GM21528 (cell line): Measurements from ENCODE around the gene TPSAB1.
"Not testable (repeated sequence)": the region's sequence is repeated elsewhere in the genome, so short reads cannot be mapped to it uniquely, and the experiment has no call there.

ENCODE experiments used
- ATAC-seq: cut with Tn5 transposase; IDR thresholded peaks from one replicate; pipeline ENCODE4 v1.9.1; 2021; ENCODE audit warnings: mild to moderate bottlenecking, moderate library complexity; ENCODE audit not compliant: unreplicated experiment, low FRiP score

The TPSAB1 gene

GRCh38 chr16:1222553-1223354, 17.8 kb upstream of the TPSAB1 start:
- ATAC-seq: no peak

GRCh38 chr16:1223355-1224214, 16.9 kb upstream of the TPSAB1 start:
- ATAC-seq: no peak

GRCh38 chr16:1224558-1224957, 15.9 kb upstream of the TPSAB1 start:
- no peak for ATAC-seq

DNA sequence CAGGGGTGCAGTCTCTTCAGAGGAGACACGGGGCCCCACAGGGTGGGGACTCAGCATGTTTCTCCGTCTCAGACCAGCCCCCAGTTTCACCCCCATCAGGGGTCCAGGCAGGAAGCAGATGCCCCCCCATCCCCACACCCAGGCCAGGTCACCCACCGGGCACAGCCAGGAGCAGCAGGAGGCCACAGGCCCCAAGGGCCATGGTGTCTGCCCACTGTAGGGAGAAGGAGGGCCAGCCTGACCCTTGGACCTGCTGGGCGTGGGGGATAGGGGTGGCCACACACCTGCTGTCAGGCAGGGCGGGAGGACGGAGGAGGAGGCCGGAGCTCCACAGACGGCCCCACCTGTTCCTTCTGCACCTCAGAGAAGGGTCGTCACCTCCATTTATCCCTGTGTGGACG, 15.5 kb upstream of the TPSAB1 start, which contains the start of gene TPSG1:
Gene TPSG1 (minus strand): TSS at position 218 of the 401 bp plus-strand sequence. CDS start 16 bp downstream, at position 202.
- no peak for ATAC-seq

DNA sequence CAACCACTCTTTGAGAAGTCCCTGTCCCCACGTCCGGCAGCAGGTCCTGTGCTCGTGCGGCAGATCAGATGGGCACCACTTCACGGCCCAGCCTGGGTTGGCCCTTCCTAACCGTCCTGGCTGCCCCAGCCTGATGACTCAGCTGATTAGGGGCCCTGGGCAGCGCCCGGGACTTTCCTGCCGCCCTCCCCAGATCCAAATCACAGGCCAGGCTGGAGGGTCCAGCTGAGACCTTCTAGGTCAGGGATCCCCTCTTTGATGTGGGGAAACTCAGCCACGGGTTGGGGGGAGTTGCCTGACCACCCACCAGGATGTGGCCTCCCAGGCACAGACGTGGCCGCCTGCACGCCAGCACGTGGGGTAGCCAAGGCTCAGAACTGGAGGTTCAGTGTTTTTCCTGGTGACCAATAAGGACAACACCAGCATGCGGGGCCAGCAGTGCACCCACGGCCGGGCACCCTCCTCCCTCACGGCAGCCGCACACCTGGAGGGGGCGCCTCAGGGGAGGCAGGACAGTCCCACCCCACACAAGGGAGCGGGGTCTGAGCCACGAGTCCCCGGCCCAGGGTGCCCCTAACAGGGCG, 14.7 kb upstream of the TPSAB1 start:
- not testable (repeated sequence) for ATAC-seq

DNA sequence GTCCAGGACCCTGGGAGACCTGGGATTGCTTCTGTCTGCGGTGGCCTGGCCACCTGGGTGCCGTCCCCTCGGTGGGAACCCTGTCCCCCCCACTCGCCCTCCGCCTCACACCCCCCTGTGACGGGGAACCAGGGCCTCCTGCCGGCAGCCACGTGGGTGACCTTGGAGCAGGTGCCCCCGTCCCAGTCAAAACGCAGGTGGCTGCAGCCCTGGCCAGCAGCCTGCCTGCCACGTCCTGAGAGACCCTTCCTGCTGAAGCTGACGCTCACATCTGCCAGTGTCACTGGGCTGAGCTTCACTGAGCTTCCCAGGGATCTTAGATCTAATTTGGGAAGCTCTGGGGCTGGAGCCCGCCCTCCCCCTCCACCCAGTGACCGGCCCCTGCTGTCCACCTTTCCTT, 13.8 kb upstream of the TPSAB1 start:
- ATAC-seq: not testable (repeated sequence)

- ATAC-seq: not testable (repeated sequence)
Measured at GRCh38 chr16:1228227-1228626, 12.3 kb upstream of the TPSAB1 start.

GRCh38 chr16:1229476-1229875, 11.0 kb upstream of the TPSAB1 start:
- ATAC-seq: not testable (repeated sequence)

DNA sequence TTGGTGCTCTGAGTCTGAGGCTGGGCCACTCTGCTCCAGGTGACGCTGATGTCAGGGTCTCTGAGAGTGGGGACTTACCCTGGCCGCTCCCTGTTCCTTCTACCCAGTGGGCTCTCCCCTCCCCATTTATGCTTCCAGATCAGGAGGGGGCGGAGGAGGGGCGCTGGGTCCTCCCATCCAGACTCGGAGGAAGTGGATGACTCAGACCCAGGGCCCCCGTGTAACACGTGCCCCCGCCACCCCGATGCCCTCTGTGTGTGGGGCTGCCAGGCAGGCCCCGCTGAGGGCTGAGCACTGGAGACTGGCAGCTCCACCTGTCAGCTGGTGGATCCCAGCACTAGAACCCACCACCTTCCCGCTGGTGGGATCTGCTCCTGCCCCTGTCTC, 10.4 kb upstream of the TPSAB1 start, which contains the start of gene TPSB2:
Gene TPSB2 (minus strand): TSS at position 101 of the 387 bp plus-strand sequence. CDS start 233 bp downstream, outside the sequence.
- ATAC-seq: not testable (repeated sequence)

DNA sequence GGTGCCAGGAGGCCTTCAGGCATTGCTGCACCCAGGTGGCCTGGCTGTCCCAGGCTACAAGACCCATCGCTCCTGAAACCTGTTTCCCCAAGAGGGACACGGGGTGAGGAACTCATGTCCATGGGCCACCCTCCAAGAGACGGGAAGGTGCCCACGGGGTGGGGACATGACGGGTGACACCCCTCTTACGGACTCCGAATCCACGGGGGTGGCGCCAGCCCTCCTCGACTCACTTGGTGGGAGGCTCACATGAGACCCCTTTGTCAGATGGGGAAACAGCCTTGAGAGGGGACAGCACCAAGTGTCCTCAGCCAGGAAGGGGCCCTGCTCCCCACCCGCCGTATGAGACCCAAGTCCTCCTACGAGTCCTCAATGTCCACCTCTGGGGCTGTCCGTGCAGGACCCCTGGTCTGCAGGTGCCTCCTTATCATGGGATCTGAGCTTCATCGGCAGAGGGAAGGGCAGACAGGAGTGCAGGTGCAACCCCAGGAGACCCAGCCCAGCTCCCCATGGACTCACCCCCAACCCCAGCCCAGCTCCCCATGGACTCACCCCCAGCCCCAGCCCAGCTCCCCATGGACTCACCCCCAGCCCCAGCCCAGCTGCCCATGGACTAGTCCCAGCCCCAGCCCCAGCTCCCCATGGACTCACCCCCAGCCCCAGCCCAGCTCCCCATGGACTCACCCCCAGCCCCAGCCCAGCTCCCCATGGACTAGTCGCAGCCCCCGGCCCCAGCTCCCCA, 9.9 kb upstream of the TPSAB1 start:
- ATAC-seq: not testable (repeated sequence)

GRCh38 chr16:1231301-1231700, 9.2 kb upstream of the TPSAB1 start:
- ATAC-seq: not testable (repeated sequence)

DNA sequence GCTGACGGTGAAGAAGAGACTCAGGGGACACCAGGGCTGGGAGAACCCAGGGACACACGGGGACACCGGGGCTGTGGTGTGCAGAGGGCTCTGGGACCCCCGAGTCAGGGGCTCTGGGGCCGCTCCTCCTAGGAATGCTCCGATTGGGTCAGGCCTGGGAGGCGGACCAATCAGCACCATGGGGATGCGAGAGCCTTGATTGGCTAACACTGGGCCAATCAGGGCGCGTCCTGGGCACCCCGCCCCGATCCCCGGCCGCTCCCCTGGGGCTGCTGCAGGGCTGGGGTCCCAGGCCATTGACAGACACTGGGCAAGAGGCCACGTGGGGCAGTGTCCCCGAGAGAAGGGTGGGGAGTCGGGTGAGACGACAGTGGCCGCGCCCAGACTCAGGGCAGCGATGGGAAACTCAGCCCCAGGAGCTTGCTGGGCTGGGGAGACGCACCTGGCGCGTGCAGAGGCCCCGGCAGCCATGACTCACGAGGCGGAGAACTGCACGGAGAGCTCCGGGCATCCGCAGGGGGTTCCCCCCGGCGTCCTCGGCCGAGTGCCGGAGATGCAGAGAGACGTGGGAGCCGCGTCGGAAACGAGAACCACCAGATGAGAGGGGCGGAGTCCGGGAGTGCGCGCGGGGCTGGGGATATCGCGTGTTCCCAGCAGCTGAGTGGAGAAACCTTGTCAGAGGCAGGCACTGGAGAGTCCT, 8.3 kb upstream of the TPSAB1 start:
- not testable (repeated sequence) for ATAC-seq

DNA sequence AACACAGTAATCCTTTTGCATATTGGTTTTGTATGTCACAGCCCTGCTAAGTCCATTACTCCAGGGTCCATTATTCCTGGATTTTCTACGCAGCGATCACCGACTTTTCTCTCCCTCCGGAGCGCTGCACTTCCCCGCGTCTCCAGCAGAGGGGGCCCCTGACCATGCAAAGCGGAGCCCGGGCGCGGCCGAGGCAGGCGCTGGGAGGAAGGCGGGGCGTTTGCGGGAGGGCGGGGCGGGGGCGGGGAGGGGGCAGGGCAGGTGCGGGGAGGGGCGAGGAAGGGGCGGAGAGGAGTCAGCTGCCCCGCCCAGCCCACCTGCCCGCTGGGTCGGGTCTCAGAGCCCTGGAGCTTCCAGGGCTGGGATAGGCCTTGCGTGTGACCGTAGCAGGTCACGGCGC, 3.8 kb upstream of the TPSAB1 start:
- not testable (repeated sequence) for ATAC-seq

- ATAC-seq: no peak
Measured at GRCh38 chr16:1237990-1238389, 2.5 kb upstream of the TPSAB1 start.

- not testable (repeated sequence) for ATAC-seq
Measured at GRCh38 chr16:1238909-1239308, 1.6 kb upstream of the TPSAB1 start.

DNA sequence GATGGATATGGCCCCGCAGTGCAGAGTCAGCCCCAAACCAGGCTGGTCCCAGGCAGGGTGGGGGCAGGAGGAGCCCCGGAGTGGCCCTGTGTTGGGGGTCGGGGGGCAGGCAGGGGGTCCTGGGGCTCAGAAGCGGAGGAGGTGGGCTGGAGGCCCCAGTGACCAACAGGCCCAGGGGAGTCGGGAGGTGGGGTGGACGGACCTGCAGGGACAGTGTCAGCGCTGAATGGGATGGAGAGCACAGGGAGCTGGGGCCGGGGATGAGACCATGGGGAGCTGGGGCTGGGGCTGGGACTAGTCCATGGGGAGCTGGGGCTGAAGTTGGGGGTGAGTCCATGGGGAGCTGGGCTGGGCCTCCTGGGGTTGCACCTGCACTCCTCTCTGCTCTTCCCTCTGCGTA, 930 bp upstream of the TPSAB1 start:
- ATAC-seq: not testable (repeated sequence)

DNA sequence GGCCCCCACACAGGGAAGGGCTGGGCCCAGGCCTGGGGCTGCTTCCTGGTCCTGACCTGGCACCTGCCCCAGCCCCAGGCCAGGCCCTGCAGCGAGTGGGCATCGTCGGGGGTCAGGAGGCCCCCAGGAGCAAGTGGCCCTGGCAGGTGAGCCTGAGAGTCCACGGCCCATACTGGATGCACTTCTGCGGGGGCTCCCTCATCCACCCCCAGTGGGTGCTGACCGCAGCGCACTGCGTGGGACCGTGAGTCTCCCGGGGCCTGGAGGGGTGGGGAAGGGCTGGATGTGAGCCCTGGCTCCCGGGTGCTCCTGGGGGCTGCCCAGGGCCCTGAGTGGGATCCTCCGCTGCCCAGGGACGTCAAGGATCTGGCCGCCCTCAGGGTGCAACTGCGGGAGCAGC, 576 bp downstream of the TPSAB1 start:
- ATAC-seq: not testable (repeated sequence)

- ATAC-seq: not testable (repeated sequence)
Measured at GRCh38 chr16:1243363-1243762, 2.9 kb downstream of the TPSAB1 start.
